H1 (cell line): Measurements from ENCODE around the gene DDOST. TPM values are rescaled to one million over a fixed set of nuclear protein-coding genes. Genes with fewer than 3 reads are reported as not detected.

Experiments used
- CTCF ChIA-PET: fragments of 300-600 bp; sonication (Branson Sonifier 250); formaldehyde crosslinking; loops from one replicate; lab custom pipeline; 2021; ENCODE audit not compliant: partially characterized antibody; lab: Charles Lee
- POLR2A ChIA-PET: fragments of 300-600 bp; sonication (Branson Sonifier 250); formaldehyde crosslinking; loops from one replicate; lab custom pipeline; 2021; ENCODE audit warnings: inconsistent platforms; ENCODE audit not compliant: partially characterized antibody; lab: Charles Lee
- DNase-seq, 2 experiments: peaks; one replicate each; pipeline versions ENCODE4 v3.0.0 to v3.0.0-alpha.2; 2010 to 2022; ENCODE audit warnings: low spot score in 2 of 2, low read depth in 1 of 2, mixed read lengths in 1 of 2
- FAIRE-seq: peaks from 2 replicates; lab custom pipeline; 2011; peaks lifted over from hg19 to GRCh38; lab: Jason Lieb, UNC
- H2AFZ ChIP-seq: 2 replicates; pipeline ENCODE4 v1.8.1; 2012; ENCODE audit warnings: low read length, inconsistent platforms
- H2AK5ac ChIP-seq: 2 replicates; pipeline ENCODE4 v1.6.1; 2013; ENCODE audit warnings: low read depth, low read length
- H2BK120ac ChIP-seq: replicated peaks from 2 replicates; pipeline ENCODE3; 2013; ENCODE audit warnings: low read depth, low read length, inconsistent platforms
- H2BK12ac ChIP-seq: 2 replicates; pipeline ENCODE4 v1.6.1; 2013; ENCODE audit warnings: low read depth, low read length
- H2BK15ac ChIP-seq: 2 replicates; pipeline ENCODE4 v1.6.1; 2013; ENCODE audit warnings: low read length
- H2BK20ac ChIP-seq: 2 replicates; pipeline ENCODE4 v1.6.1; 2013; ENCODE audit warnings: low read length
- H2BK5ac ChIP-seq: 2 replicates; pipeline ENCODE4 v1.6.1; 2013; ENCODE audit warnings: low read depth, low read length
- H3K14ac ChIP-seq: 2 replicates; pipeline ENCODE4 v1.6.1; 2013; ENCODE audit warnings: inconsistent platforms; ENCODE audit not compliant: insufficient read length
- H3K18ac ChIP-seq: 2 replicates; pipeline ENCODE4 v1.6.1; 2013; ENCODE audit warnings: low read length; ENCODE audit errors: extremely low read depth
- H3K23ac ChIP-seq: 2 replicates; pipeline ENCODE4 v1.6.1; 2013; ENCODE audit warnings: inconsistent platforms; ENCODE audit not compliant: insufficient read length
- H3K23me2 ChIP-seq: 2 replicates; pipeline ENCODE4 v1.6.1; 2013; ENCODE audit warnings: low read depth, low read length
- H3K27ac ChIP-seq: 2 replicates; pipeline ENCODE4 v1.6.1; 2011; ENCODE audit warnings: low read depth, low read length, inconsistent platforms
- H3K27me3 ChIP-seq, 4 experiments: replicated peaks in 1 of 4; 1 replicate in 1 of 4; 2 replicates in 3 of 4; pipeline versions ENCODE4 v1.6.1 to v1.8.1; 2011 to 2013; ENCODE audit warnings: low read length in 3 of 4, mild to moderate bottlenecking in 3 of 4, inconsistent platforms in 2 of 4, mixed read lengths in 2 of 4, moderate library complexity in 1 of 4; ENCODE audit not compliant: control insufficient read depth in 3 of 4, insufficient read depth in 3 of 4; ENCODE audit errors: extremely low read depth in 1 of 4
- H3K36me3 ChIP-seq, 4 experiments: 2 replicates each; pipeline versions ENCODE4 v1.6.1 to v1.8.1; 2011 to 2013; ENCODE audit warnings: mild to moderate bottlenecking in 4 of 4, low read length in 3 of 4, moderate library complexity in 2 of 4, control low read depth in 1 of 4, inconsistent platforms in 1 of 4; ENCODE audit not compliant: insufficient read depth in 4 of 4, control insufficient read depth in 2 of 4
- H3K4ac ChIP-seq: replicated peaks from 2 replicates; pipeline ENCODE3; 2013; ENCODE audit warnings: low read length, low read depth, mixed read lengths, inconsistent platforms; ENCODE audit not compliant: insufficient read length
- H3K4me1 ChIP-seq, 4 experiments: replicated peaks in 1 of 4; 1 replicate in 1 of 4; 2 replicates in 3 of 4; pipeline versions ENCODE4 v1.6.1 to v1.8.1; 2011 to 2013; ENCODE audit warnings: low read length in 3 of 4, inconsistent platforms in 2 of 4, mixed read lengths in 1 of 4; ENCODE audit not compliant: insufficient read depth in 4 of 4, control insufficient read depth in 3 of 4
- H3K4me2 ChIP-seq, 2 experiments: 2 replicates each; pipeline versions ENCODE4 v1.6.1 to v1.8.1; 2011 to 2013; ENCODE audit warnings: low read depth in 2 of 2, low read length in 2 of 2, control low read depth in 1 of 2, inconsistent platforms in 1 of 2, mild to moderate bottlenecking in 1 of 2; ENCODE audit not compliant: insufficient read depth in 1 of 2
- H3K4me3 ChIP-seq, 4 experiments: fragments of 200-600, 300-600 bp in 1 of 4; sonication (generic), shearing (Covaris generic), sonication (Bioruptor Twin) in 1 of 4; 2 replicates each; pipeline versions ENCODE4 v1.5.1 to v1.8.1; 2011 to 2016; ENCODE audit warnings: low read length in 4 of 4, low read depth in 3 of 4, control low read depth in 2 of 4, inconsistent platforms in 2 of 4, mild to moderate bottlenecking in 2 of 4, mixed read lengths in 1 of 4, moderate library complexity in 1 of 4; ENCODE audit not compliant: insufficient read depth in 2 of 4; ENCODE audit errors: extremely low read depth in 1 of 4
- H3K56ac ChIP-seq: replicated peaks from 2 replicates; pipeline ENCODE3; 2013; ENCODE audit warnings: low read depth, mild to moderate bottlenecking, mixed read lengths, low read length, inconsistent platforms; ENCODE audit not compliant: insufficient read length
- H3K79me1 ChIP-seq: 2 replicates; pipeline ENCODE4 v1.6.1; 2013; ENCODE audit warnings: low read depth, low read length, control low read depth
- H3K79me2 ChIP-seq, 2 experiments: 2 replicates each; pipeline versions ENCODE4 v1.6.1 to v1.8.1; 2012 to 2013; ENCODE audit warnings: low read length in 2 of 2, mild to moderate bottlenecking in 2 of 2, inconsistent platforms in 1 of 2; ENCODE audit not compliant: insufficient read depth in 2 of 2, control insufficient read depth in 1 of 2
- H3K9ac ChIP-seq, 4 experiments: replicated peaks in 1 of 4; 1 replicate in 1 of 4; 2 replicates in 3 of 4; pipeline versions ENCODE4 v1.6.1 to v1.8.1; 2011 to 2013; ENCODE audit warnings: low read depth in 3 of 4, low read length in 3 of 4, control low read depth in 2 of 4, mild to moderate bottlenecking in 2 of 4, moderate library complexity in 2 of 4, inconsistent platforms in 1 of 4; ENCODE audit errors: extremely low read depth in 1 of 4
- H3K9me3 ChIP-seq, 2 experiments: 2 replicates each; pipeline versions ENCODE4 v1.6.1 to v1.8.1; 2012 to 2013; ENCODE audit warnings: mild to moderate bottlenecking in 2 of 2, moderate library complexity in 2 of 2, control low read depth in 1 of 2, inconsistent platforms in 1 of 2, low read depth in 1 of 2, low read length in 1 of 2, mixed read lengths in 1 of 2; ENCODE audit not compliant: insufficient read depth in 2 of 2
- H4K20me1 ChIP-seq, 2 experiments: replicated peaks in 1 of 2; 2 replicates each; pipeline versions ENCODE3 to v1.8.1; 2011 to 2013; ENCODE audit warnings: inconsistent platforms in 2 of 2, low read length in 2 of 2, mild to moderate bottlenecking in 1 of 2; ENCODE audit not compliant: insufficient read depth in 2 of 2, control insufficient read depth in 1 of 2
- H4K5ac ChIP-seq: 2 replicates; pipeline ENCODE4 v1.6.1; 2013; ENCODE audit warnings: low read length, low read depth, mixed read lengths, inconsistent platforms; ENCODE audit not compliant: insufficient read length
- H4K8ac ChIP-seq: 2 replicates; pipeline ENCODE4 v1.8.0; 2013; ENCODE audit warnings: mild to moderate bottlenecking, moderate library complexity, low read length, inconsistent platforms; ENCODE audit not compliant: insufficient read depth; ENCODE audit errors: extremely low read depth
- H4K91ac ChIP-seq: replicated peaks from 2 replicates; pipeline ENCODE3; 2013; ENCODE audit warnings: low read length, mixed read lengths, inconsistent platforms; ENCODE audit not compliant: insufficient read length
- CBX5 ChIP-seq: fragments of 300-800, 300-1000 bp; sonication (generic); IDR thresholded peaks from 2 replicates; pipeline ENCODE4 v1.7.1; 2016; ENCODE audit warnings: antibody characterized with exemption, low read length, low read depth
- CHD1 ChIP-seq: IDR thresholded peaks from 2 replicates; pipeline ENCODE4 v1.6.1; 2012; ENCODE audit warnings: low read depth, low read length, improper control_type of control experiment
- NRF1 ChIP-seq: IDR thresholded peaks from 2 replicates; pipeline ENCODE4 v1.6.1; 2011; ENCODE audit warnings: mild to moderate bottlenecking, low read depth, low read length, improper control_type of control experiment
- POU5F1 ChIP-seq: IDR thresholded peaks from 2 replicates; pipeline ENCODE4 v1.6.1; 2011; ENCODE audit warnings: low read depth, mild to moderate bottlenecking, low read length, moderate library complexity
- RAD21 ChIP-seq, 2 experiments: IDR thresholded peaks in 1 of 2; conservative IDR thresholded peaks in 1 of 2; 2 replicates each; pipeline ENCODE4 v1.6.1; 2011; ENCODE audit warnings: low read depth in 2 of 2, low read length in 2 of 2, improper control_type of control experiment in 1 of 2, inconsistent platforms in 1 of 2, mild to moderate bottlenecking in 1 of 2, moderate library complexity in 1 of 2
- RFX5 ChIP-seq: IDR thresholded peaks from 2 replicates; pipeline ENCODE4 v1.6.1; 2011; ENCODE audit warnings: low read depth, low read length, improper control_type of control experiment, borderline replicate concordance
- SAP30 ChIP-seq: fragments of 300-600 bp; sonication (generic); IDR thresholded peaks from 2 replicates; pipeline ENCODE4 v1.7.1; 2012; ENCODE audit warnings: low read length, moderate library complexity, mild to moderate bottlenecking, inconsistent platforms; ENCODE audit not compliant: insufficient read depth, insufficient replicate concordance
- WGBS, 2 experiments: shearing (Covaris generic) in 1 of 2; methylation state at CpG; one replicate each; pipeline versions ENCODE4 v1.1.6 to v1.1.7; 2013 to 2015; ENCODE audit warnings: low lambda C conversion rate in 2 of 2, mixed read lengths in 2 of 2, inconsistent platforms in 1 of 2, low coverage in 1 of 2, missing lambda C conversion rate in 1 of 2; ENCODE audit not compliant: insufficient replicate concordance in 2 of 2, insufficient coverage in 1 of 2, insufficient read length in 1 of 2; ENCODE audit errors: extremely low coverage in 1 of 2, missing lambda C conversion rate in 1 of 2; 5-methylcytosine and 5-hydroxymethylcytosine counted together
- polyA plus RNA-seq, 7 experiments: library from polyadenylated mRNA; depleted of rRNA in 3 of 7; stranded (reverse) in 5 of 7; unstranded in 2 of 7; fragments of >200 nt in 5 of 7; fragments of 200-250 nt in 2 of 7; gene quantifications; 1 replicate in 5 of 7; 2 replicates in 1 of 7; 4 replicates in 1 of 7; pipeline versions ENCODE4 v1.2.1 to v1.2.3, GENCODE V29; 2011 to 2013; ENCODE audit warnings: missing spikeins in 2 of 7, mixed read lengths in 2 of 7
- total RNA-seq: library from RNA; stranded (reverse); fragmentation: NEBNext Ultra II Directional; extraction: Animal tissue kit (Norgen Biotek cat#: 25700); gene quantifications from 2 replicates; pipeline ENCODE4 v1.2.1, GENCODE V29; 2021
- TF ChIP-seq, protein P1 (sequence below): IDR thresholded peaks from 2 replicates; pipeline ENCODE4 v1.6.1; 2011; ENCODE audit warnings: low read depth, mild to moderate bottlenecking, low read length; ENCODE audit not compliant: insufficient read depth
- TF ChIP-seq, protein P2 (sequence below): IDR thresholded peaks from 2 replicates; pipeline ENCODE4 v1.6.1; 2012; ENCODE audit warnings: low read length, inconsistent platforms

The DDOST gene
- total and polyA plus RNA-seq, 2 of the 8 experiments (the other 6 are each of a cell fraction or from before 2014, with no cell fraction given), result 253 to 336 TPM

DNA sequence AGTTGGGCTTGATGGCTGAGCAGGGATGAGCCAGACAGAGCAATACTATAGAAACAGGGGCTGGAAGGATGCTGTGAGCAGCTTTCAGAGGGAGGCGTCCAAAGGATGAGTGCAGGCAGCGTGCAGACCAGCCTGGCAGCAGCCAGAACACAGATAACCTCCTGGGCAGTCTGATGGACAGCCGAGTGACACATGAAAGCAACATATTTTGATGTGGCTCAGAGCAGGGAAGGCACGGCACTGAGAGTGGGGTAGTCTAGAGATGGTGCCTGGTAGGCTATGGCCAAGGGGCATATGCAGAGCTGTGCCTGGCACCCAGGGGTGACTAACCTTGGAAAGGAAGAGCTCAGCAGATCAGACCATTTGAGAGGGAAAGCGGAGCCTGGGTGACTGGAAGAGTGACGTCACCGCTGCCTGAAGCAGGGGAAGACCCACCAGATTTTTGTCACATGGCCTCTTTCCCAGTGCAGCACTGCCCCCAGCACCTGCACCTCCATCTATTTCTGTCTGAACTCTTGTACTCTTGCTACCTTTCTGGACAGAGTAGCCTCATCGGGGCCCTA is 24.3 kb downstream of the DDOST start:
- H3K4me3 ChIP-seq, result no peak overlapping the region
- no peaks in the 10 kb centered on the region for H3K9me3 ChIP-seq
- no peak overlapping the region for H3K14ac ChIP-seq
- H4K8ac ChIP-seq, result no peak overlapping the region
- peaks cover 0 to 5% (median 0%) of the 10 kb centered on the region in 4 experiments; a peak in 2 of 7 replicates for H3K27me3 ChIP-seq
- H2BK5ac ChIP-seq, result no peak overlapping the region
- DNase-seq, result no peak
- H2BK20ac ChIP-seq, result no peak overlapping the region
- no peaks in the 10 kb centered on the region for H3K79me1 ChIP-seq
- ChIA-PET POLR2A (no interaction called here), CTCF (interaction anchor here (0.6 to 8.2 kb wide), 6 partner anchors 9 to 115 kb away, joined by 3 to 85 read pairs (median 4); no protein-coding TSS in a partner anchor)
- H2BK12ac ChIP-seq, result no peak overlapping the region
- H3K23ac ChIP-seq, result no peak overlapping the region
- no peaks in the 10 kb centered on the region for H3K79me2 ChIP-seq
- no peak overlapping the region for H2AK5ac ChIP-seq
- peaks cover 5% of the 10 kb centered on the region; the same call in 1 of the 2 replicates for H3K23me2 ChIP-seq
- no peak overlapping the region for H2AFZ ChIP-seq
- H3K4ac ChIP-seq, result no peak overlapping the region
- WGBS, 2 experiments, result 90% methylated on average over 6 of the region's 8 CpGs; no CpG with 5 or more reads in 1 of the 2 experiments
- no peak for FAIRE-seq
- H3K4me2 ChIP-seq, result no peak overlapping the region
- peaks cover 1 to 3% of the 10 kb centered on the region in 2 experiments for H4K20me1 ChIP-seq
- no peak overlapping the region for H3K27ac ChIP-seq
- no peak overlapping the region for H3K18ac ChIP-seq
- H4K91ac ChIP-seq, result no peak overlapping the region
- no peaks in the 10 kb centered on the region; a peak in 1 of 8 replicates for H3K36me3 ChIP-seq
- no peak overlapping the region for H2BK120ac ChIP-seq
- H3K4me1 ChIP-seq, result peaks cover 0 to 8% (median 3%) of the 10 kb centered on the region in 4 experiments; a peak in 4 of 7 replicates
- H2BK15ac ChIP-seq, result no peak overlapping the region
- no peak overlapping the region for H4K5ac ChIP-seq
- H3K9ac ChIP-seq, result no peak overlapping the region
- H3K56ac ChIP-seq, result no peak overlapping the region
- TF ChIP-seq POU5F1, result no peak
- TF ChIP-seq, protein P1, sequence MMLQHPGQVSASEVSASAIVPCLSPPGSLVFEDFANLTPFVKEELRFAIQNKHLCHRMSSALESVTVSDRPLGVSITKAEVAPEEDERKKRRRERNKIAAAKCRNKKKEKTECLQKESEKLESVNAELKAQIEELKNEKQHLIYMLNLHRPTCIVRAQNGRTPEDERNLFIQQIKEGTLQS, result no peak
- TF ChIP-seq SAP30, result no peak
- no peak for TF ChIP-seq RAD21 (IDR thresholded peaks at IDR 0.05 in 1 of 2, conservative IDR thresholded peaks at IDR 0.05 in 1 of 2; ENCODE audit: low read depth in 2 of 2, low read length in 2 of 2)
- TF ChIP-seq RFX5, result no peak
- no peak for TF ChIP-seq CHD1
- no peak for TF ChIP-seq NRF1
- TF ChIP-seq, protein P2, sequence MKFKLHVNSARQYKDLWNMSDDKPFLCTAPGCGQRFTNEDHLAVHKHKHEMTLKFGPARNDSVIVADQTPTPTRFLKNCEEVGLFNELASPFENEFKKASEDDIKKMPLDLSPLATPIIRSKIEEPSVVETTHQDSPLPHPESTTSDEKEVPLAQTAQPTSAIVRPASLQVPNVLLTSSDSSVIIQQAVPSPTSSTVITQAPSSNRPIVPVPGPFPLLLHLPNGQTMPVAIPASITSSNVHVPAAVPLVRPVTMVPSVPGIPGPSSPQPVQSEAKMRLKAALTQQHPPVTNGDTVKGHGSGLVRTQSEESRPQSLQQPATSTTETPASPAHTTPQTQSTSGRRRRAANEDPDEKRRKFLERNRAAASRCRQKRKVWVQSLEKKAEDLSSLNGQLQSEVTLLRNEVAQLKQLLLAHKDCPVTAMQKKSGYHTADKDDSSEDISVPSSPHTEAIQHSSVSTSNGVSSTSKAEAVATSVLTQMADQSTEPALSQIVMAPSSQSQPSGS, result no peak
- TF ChIP-seq CBX5, result no peak
